K562 (cell line): ENCODE data around the gene RAB1B. TPM values are rescaled to one million over a fixed set of nuclear protein-coding genes. Genes with fewer than 3 reads are reported as not detected.

Experiments used
- CTBP1 ChIP-seq: fragments of 450-650 bp; IDR thresholded peaks from 2 replicates; pipeline ENCODE4 v1.6.1; 2016; ENCODE audit warnings: borderline replicate concordance
- GTF2E2 ChIP-seq: fragments of 200-800 bp; sonication (Bioruptor generic); IDR thresholded peaks from 2 replicates; pipeline ENCODE4 v1.6.1; 2016; ENCODE audit warnings: missing genetic modification characterization, missing compliant biosample characterization
- KAT7 ChIP-seq: sonication (generic); formaldehyde crosslinking; IDR thresholded peaks from 2 replicates; pipeline ENCODE4 v1.8.0; 2022; ENCODE audit warnings: missing genetic modification reagents, mild to moderate bottlenecking, borderline replicate concordance
- RFX5 ChIP-seq: IDR thresholded peaks from 2 replicates; pipeline ENCODE4 v1.6.1; 2011; ENCODE audit warnings: low read depth, mild to moderate bottlenecking, improper control_type of control experiment, low read length
- RREB1 ChIP-seq: fragments of 250-450 bp; sonication (Bioruptor Pico); IDR thresholded peaks from 2 replicates; pipeline ENCODE4 v1.4.0; 2020
- THAP12 ChIP-seq: fragments of 250-450 bp; sonication (Bioruptor Pico); IDR thresholded peaks from 2 replicates; pipeline ENCODE4 v1.9.0; 2021; ENCODE audit warnings: mild to moderate bottlenecking, inconsistent platforms
- ZNF263 ChIP-seq: sonication (generic); formaldehyde crosslinking; IDR thresholded peaks from 2 replicates; pipeline ENCODE4 v1.8.0; 2022; ENCODE audit warnings: mild to moderate bottlenecking, missing genetic modification reagents, borderline replicate concordance
- polyA plus RNA-seq, 8 experiments: library from polyadenylated mRNA; depleted of rRNA in 4 of 8; stranded (reverse) in 5 of 8; unstranded in 3 of 8; fragments of >200 nt; fragmentation: Nextera tagmentation in 2 of 8; fragmentation: Illumina TruSeq in 1 of 8; extraction: Ambion mirVana in 2 of 8; extraction: Trizol in 1 of 8; gene quantifications; 2 replicates each; pipeline versions ENCODE4 v1.2.1 to v1.2.3, GENCODE V29; 2011 to 2014; ENCODE audit warnings: inconsistent platforms in 1 of 8, missing spikeins in 1 of 8
- total RNA-seq, 7 experiments: library from RNA; depleted of rRNA in 6 of 7; stranded (reverse); fragments of >200 nt in 6 of 7; fragmentation: Illumina TruSeq in 2 of 7; extraction: Trizol in 2 of 7; gene quantifications; 2 replicates each; pipeline versions ENCODE4 v1.2.1 to v1.2.3, GENCODE V29; 2011 to 2021; ENCODE audit warnings: low replicate concordance in 1 of 7
- TF ChIP-seq, protein P1 (sequence below), 2 experiments: IDR thresholded peaks; 2 replicates each; pipeline ENCODE4 v1.6.1; 2012; ENCODE audit warnings: improper control_type of control experiment in 2 of 2, low read depth in 2 of 2, low read length in 2 of 2, borderline replicate concordance in 1 of 2
- TF ChIP-seq, protein P2 (sequence below): sonication (generic); formaldehyde crosslinking; IDR thresholded peaks from 2 replicates; pipeline ENCODE4 v1.8.0; 2022; ENCODE audit warnings: mild to moderate bottlenecking, missing genetic modification reagents
- TF ChIP-seq, protein P3 (sequence below): fragments of 200-800 bp; sonication (Bioruptor generic); IDR thresholded peaks from 2 replicates; pipeline ENCODE4 v1.6.1; 2017; ENCODE audit warnings: missing genetic modification characterization, missing compliant biosample characterization

Gene RAB1B
- total and polyA plus RNA-seq, 9 of the 15 experiments (the other 6 are each of a cell fraction or from before 2014, with no cell fraction given) = 5.6 to 146 (median 98.6) TPM

- TF ChIP-seq RREB1 (CRISPR knock-in tag) (no peak), GTF2E2 (tag) (no peak), THAP12 (CRISPR knock-in tag) (no peak), RFX5 (no peak), KAT7 (CRISPR knock-in tag) (peak; percentile 67; the same call in 1 of the 2 replicates), ZNF263 (CRISPR knock-in tag) (no peak), CTBP1 (peak; percentile 80)
- TF ChIP-seq, protein P1, sequence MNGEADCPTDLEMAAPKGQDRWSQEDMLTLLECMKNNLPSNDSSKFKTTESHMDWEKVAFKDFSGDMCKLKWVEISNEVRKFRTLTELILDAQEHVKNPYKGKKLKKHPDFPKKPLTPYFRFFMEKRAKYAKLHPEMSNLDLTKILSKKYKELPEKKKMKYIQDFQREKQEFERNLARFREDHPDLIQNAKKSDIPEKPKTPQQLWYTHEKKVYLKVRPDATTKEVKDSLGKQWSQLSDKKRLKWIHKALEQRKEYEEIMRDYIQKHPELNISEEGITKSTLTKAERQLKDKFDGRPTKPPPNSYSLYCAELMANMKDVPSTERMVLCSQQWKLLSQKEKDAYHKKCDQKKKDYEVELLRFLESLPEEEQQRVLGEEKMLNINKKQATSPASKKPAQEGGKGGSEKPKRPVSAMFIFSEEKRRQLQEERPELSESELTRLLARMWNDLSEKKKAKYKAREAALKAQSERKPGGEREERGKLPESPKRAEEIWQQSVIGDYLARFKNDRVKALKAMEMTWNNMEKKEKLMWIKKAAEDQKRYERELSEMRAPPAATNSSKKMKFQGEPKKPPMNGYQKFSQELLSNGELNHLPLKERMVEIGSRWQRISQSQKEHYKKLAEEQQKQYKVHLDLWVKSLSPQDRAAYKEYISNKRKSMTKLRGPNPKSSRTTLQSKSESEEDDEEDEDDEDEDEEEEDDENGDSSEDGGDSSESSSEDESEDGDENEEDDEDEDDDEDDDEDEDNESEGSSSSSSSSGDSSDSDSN (IDR thresholded peaks at IDR 0.05; ENCODE audit: borderline replicate concordance in 1 of 2, low read depth in 2 of 2, low read length in 2 of 2) = 0 out of 4 replicates have a peak, but pooled peaks of 1 of the 2 experiments have one; percentile 33
- TF ChIP-seq, protein P2, sequence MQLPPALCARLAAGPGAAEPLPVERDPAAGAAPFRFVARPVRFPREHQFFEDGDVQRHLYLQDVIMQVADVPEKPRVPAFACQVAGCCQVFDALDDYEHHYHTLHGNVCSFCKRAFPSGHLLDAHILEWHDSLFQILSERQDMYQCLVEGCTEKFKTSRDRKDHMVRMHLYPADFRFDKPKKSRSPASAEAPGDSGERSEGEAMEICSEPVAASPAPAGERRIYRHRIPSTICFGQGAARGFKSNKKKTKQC (CRISPR knock-in tag) = 0 out of 2 replicates have a peak, but pooled peaks have one; percentile 27
- TF ChIP-seq, protein P3, sequence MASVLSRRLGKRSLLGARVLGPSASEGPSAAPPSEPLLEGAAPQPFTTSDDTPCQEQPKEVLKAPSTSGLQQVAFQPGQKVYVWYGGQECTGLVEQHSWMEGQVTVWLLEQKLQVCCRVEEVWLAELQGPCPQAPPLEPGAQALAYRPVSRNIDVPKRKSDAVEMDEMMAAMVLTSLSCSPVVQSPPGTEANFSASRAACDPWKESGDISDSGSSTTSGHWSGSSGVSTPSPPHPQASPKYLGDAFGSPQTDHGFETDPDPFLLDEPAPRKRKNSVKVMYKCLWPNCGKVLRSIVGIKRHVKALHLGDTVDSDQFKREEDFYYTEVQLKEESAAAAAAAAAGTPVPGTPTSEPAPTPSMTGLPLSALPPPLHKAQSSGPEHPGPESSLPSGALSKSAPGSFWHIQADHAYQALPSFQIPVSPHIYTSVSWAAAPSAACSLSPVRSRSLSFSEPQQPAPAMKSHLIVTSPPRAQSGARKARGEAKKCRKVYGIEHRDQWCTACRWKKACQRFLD (CRISPR knock-in tag) = no peak
These were observed 790 bp downstream of the RAB1B start (continued) for GRCh38 chr11:66268952-66269905.
